GM23248 (cell line): ENCODE measurements around the gene SULF2.

Source experiments
- EZH2 ChIP-seq: fragments of 200-600 bp; sonication (generic); IDR thresholded peaks from 2 replicates; pipeline ENCODE4 v1.6.1; 2018; ENCODE audit warnings: antibody characterized with exemption, mild to moderate bottlenecking; ENCODE audit not compliant: insufficient read depth, poor library complexity, severe bottlenecking
- EZH2phosphoT487 ChIP-seq: fragments of 200-600 bp; sonication (generic); IDR thresholded peaks from 2 replicates; pipeline ENCODE4 v1.6.1; 2018; ENCODE audit warnings: antibody characterized with exemption, moderate library complexity, mild to moderate bottlenecking, low read depth; ENCODE audit not compliant: insufficient read depth

DNA sequence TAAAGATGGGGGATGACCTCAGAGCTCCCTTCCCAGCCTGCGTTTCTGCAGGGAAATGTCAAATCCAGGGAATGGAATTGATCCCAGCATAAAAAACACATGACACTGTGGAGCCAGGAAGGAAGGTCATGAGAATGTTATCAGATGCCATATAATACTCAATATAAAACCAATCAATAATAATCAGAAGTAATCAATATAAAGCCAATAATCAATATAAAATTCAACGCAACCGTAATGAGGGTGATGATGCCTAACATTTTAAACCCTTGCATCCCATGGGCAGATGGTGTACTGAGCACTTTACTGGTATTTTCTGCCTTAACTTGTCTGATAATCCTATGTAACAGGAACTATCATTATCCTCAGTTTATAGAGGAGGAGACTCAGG is 30.1 kb upstream of the SULF2 start:
- TF ChIP-seq EZH2phosphoT487 (no peak), EZH2 (no peak)
